IMR-90 (cell line): ENCODE data around the gene KRTAP12-2. TPM values are rescaled to one million over a fixed set of nuclear protein-coding genes. Genes with fewer than 3 reads are reported as not detected.

ENCODE experiments used
- ATAC-seq: fragments of 200-7000 bp; cut with Tn5 transposase; 2 replicates; pipeline ENCODE4 v1.9.1; 2020; ENCODE audit warnings: low read depth, mild to moderate bottlenecking, moderate library complexity
- BruUV-seq: library from RNA; stranded (reverse); fragments of 400-500 nt; replicated peaks from 2 replicates; lab custom pipeline; 2021; lab: Mats Ljungman, UMichigan
- CTCF ChIA-PET: fragments of 300-600 bp; formaldehyde crosslinking; extraction: SDS; loops from one replicate; lab custom pipeline; 2021; ENCODE audit warnings: antibody characterized with exemption; lab: Yijun Ruan, JAX
- POLR2A ChIA-PET: fragments of 300-600 bp; sonication (Branson Sonifier 250); formaldehyde crosslinking; loops from one replicate; lab custom pipeline; 2022; ENCODE audit warnings: antibody characterized with exemption; ENCODE audit not compliant: unreplicated experiment; lab: Charles Lee
- DNase-seq: peaks from one replicate; pipeline ENCODE4 v3.0.0; 2013
- H2AFZ ChIP-seq: replicated peaks from 2 replicates; pipeline ENCODE3; 2013; ENCODE audit warnings: low read length, mild to moderate bottlenecking; ENCODE audit not compliant: poor library complexity
- H2AK5ac ChIP-seq: 2 replicates; pipeline ENCODE4 v1.6.1; 2013; ENCODE audit warnings: low read depth, low read length, inconsistent platforms
- H2AK9ac ChIP-seq: replicated peaks from 2 replicates; pipeline ENCODE3; 2013; ENCODE audit warnings: mild to moderate bottlenecking, low read depth, low read length, moderate library complexity; ENCODE audit not compliant: poor library complexity
- H2BK120ac ChIP-seq: 2 replicates; pipeline ENCODE4 v1.6.1; 2013; ENCODE audit warnings: low read depth, low read length, inconsistent platforms
- H2BK15ac ChIP-seq: 3 replicates; pipeline ENCODE4 v1.6.1; 2013; ENCODE audit warnings: low read depth, low read length, inconsistent platforms
- H2BK20ac ChIP-seq: 2 replicates; pipeline ENCODE4 v1.6.1; 2013; ENCODE audit warnings: low read depth, mild to moderate bottlenecking, inconsistent platforms, low read length, moderate library complexity
- H2BK5ac ChIP-seq: 2 replicates; pipeline ENCODE4 v1.6.1; 2013; ENCODE audit warnings: mild to moderate bottlenecking, low read depth, low read length, inconsistent platforms; ENCODE audit not compliant: poor library complexity, severe bottlenecking
- H3K14ac ChIP-seq: replicated peaks from 2 replicates; pipeline ENCODE4 v1.6.1; 2013; ENCODE audit warnings: low read depth, low read length, inconsistent platforms
- H3K18ac ChIP-seq: 2 replicates; pipeline ENCODE4 v1.6.1; 2013; ENCODE audit warnings: low read depth, low read length, control low read depth
- H3K23ac ChIP-seq: 2 replicates; pipeline ENCODE4 v1.6.1; 2013; ENCODE audit warnings: low read depth, low read length, inconsistent platforms
- H3K27ac ChIP-seq: 2 replicates; pipeline ENCODE4 v1.5.1; 2013; ENCODE audit warnings: mild to moderate bottlenecking, control low read depth, low read length; ENCODE audit not compliant: insufficient read depth
- H3K27me3 ChIP-seq: 2 replicates; pipeline ENCODE4 v1.6.1; 2013; ENCODE audit warnings: low read length; ENCODE audit not compliant: control insufficient read depth, insufficient read depth
- H3K36me3 ChIP-seq: 2 replicates; pipeline ENCODE4 v1.6.1; 2013; ENCODE audit warnings: low read length, mixed read lengths; ENCODE audit not compliant: control insufficient read depth, insufficient read depth
- H3K4ac ChIP-seq: 2 replicates; pipeline ENCODE4 v1.6.1; 2013; ENCODE audit warnings: low read depth, low read length, inconsistent platforms
- H3K4me1 ChIP-seq: 2 replicates; pipeline ENCODE4 v1.6.1; 2013; ENCODE audit warnings: low read length, mixed read lengths; ENCODE audit not compliant: control insufficient read depth, insufficient read depth
- H3K4me2 ChIP-seq: 2 replicates; pipeline ENCODE4 v1.6.1; 2013; ENCODE audit warnings: low read depth, mild to moderate bottlenecking, control low read depth, low read length, moderate library complexity
- H3K4me3 ChIP-seq: 2 replicates; pipeline ENCODE4 v1.5.1; 2013; ENCODE audit warnings: low read depth, mild to moderate bottlenecking, control low read depth, low read length, moderate library complexity; ENCODE audit not compliant: insufficient read depth
- H3K56ac ChIP-seq: 2 replicates; pipeline ENCODE4 v1.6.1; 2013; ENCODE audit warnings: low read length, inconsistent platforms; ENCODE audit not compliant: insufficient read depth; ENCODE audit errors: extremely low read depth
- H3K79me1 ChIP-seq, 2 experiments: 2 replicates each; pipeline ENCODE4 v1.6.1; 2013; ENCODE audit warnings: low read length in 2 of 2, inconsistent platforms in 1 of 2, low read depth in 1 of 2
- H3K9ac ChIP-seq: 2 replicates; pipeline ENCODE4 v1.6.1; 2013; ENCODE audit warnings: low read depth, low read length, control low read depth
- H3K9me1 ChIP-seq: 2 replicates; pipeline ENCODE4 v1.6.1; 2013; ENCODE audit warnings: low read length, inconsistent platforms; ENCODE audit not compliant: insufficient read depth
- H3K9me3 ChIP-seq: 2 replicates; pipeline ENCODE4 v1.6.1; 2013; ENCODE audit warnings: low read length; ENCODE audit not compliant: control insufficient read depth, insufficient read depth
- H4K20me1 ChIP-seq: 2 replicates; pipeline ENCODE4 v1.6.1; 2013; ENCODE audit warnings: low read length, inconsistent platforms; ENCODE audit not compliant: insufficient read depth
- H4K5ac ChIP-seq: 2 replicates; pipeline ENCODE4 v1.6.1; 2013; ENCODE audit warnings: mild to moderate bottlenecking, low read depth, low read length, control low read depth
- H4K8ac ChIP-seq, 2 experiments: 2 replicates each; pipeline ENCODE4 v1.6.1; 2013; ENCODE audit warnings: low read depth in 2 of 2, low read length in 2 of 2, control low read depth in 1 of 2, inconsistent platforms in 1 of 2
- H4K91ac ChIP-seq: 2 replicates; pipeline ENCODE4 v1.6.1; 2013; ENCODE audit warnings: low read depth, low read length, inconsistent platforms; ENCODE audit not compliant: insufficient read depth
- NFE2L2 ChIP-seq: fragments of 150-350 bp; IDR thresholded peaks from 2 replicates; pipeline ENCODE4 v1.6.1; 2016; ENCODE audit warnings: low read depth, mild to moderate bottlenecking, low read length
- WGBS, 2 experiments: methylation state at CpG; one replicate each; pipeline versions ENCODE4 v1.1.5 to v1.1.7; 2013; ENCODE audit warnings: missing lambda C conversion rate in 2 of 2; ENCODE audit not compliant: insufficient read length in 1 of 2; ENCODE audit errors: extremely low coverage in 2 of 2; 5-methylcytosine and 5-hydroxymethylcytosine counted together
- dilution Hi-C: fragments of 300-500 bp; cut with HindIII; formaldehyde crosslinking; loops from one replicate; pipeline ENCODE4 v1.14.3; 2018; ENCODE audit warnings: low sequenced_read_pairs; ENCODE audit not compliant: unreplicated experiment
- in situ Hi-C: fragments of 300-500 bp; cut with MboI; formaldehyde crosslinking; loops from 3 replicates; pipeline ENCODE4 v1.14.3; 2019; ENCODE audit warnings: low sequenced_read_pairs, inconsistent platforms, mixed read lengths
- intact Hi-C: fragments of 100-400 bp; cut with micrococcal nuclease; formaldehyde crosslinking; loops from 2 replicates; pipeline ENCODE4 v1.10.0; 2022
- polyA plus RNA-seq, 3 experiments: library from polyadenylated mRNA; depleted of rRNA; stranded (reverse); fragments of >200 nt; gene quantifications; 2 replicates each; pipeline ENCODE4 v1.2.3, GENCODE V29; 2012; ENCODE audit warnings: low replicate concordance in 1 of 3
- total RNA-seq: library from RNA; depleted of rRNA; stranded (reverse); fragments of >200 nt; gene quantifications from 2 replicates; pipeline ENCODE4 v1.2.3, GENCODE V29; 2012

Gene KRTAP12-2
- total and polyA plus RNA-seq, 2 of the 4 experiments (the other 2 are of a cell fraction): not detected

GRCh38 chr21:44706706-44707581 lies 40.2 kb upstream of the KRTAP12-2 start:
- no peak overlapping the region for H3K18ac ChIP-seq
- no peak overlapping the region for H3K4me2 ChIP-seq
- no peak overlapping the region for H3K9ac ChIP-seq
- intact Hi-C loops: no loop called here
- WGBS, 2 experiments: 0% methylated on average over 3 of the region's 46 CpGs; no CpG with 5 or more reads in 1 of the 2 experiments
- H2BK5ac ChIP-seq: no peak overlapping the region
- H4K20me1 ChIP-seq: no peaks in the 10 kb centered on the region
- ATAC-seq (no peak), DNase-seq (no peak)
- no peak overlapping the region for H4K91ac ChIP-seq
- dilution Hi-C loops: no loop called here
- H2BK15ac ChIP-seq: no peak overlapping the region
- H3K4me1 ChIP-seq: peaks cover 1% of the 10 kb centered on the region; the same call in 1 of the 2 replicates
- H2BK120ac ChIP-seq: no peak overlapping the region
- no peak overlapping the region for H3K4ac ChIP-seq
- no peak overlapping the region for H2AK5ac ChIP-seq
- no peak overlapping the region for H2AK9ac ChIP-seq
- H4K5ac ChIP-seq: no peak overlapping the region
- no peaks in the 10 kb centered on the region for H3K79me1 ChIP-seq
- no peaks in the 10 kb centered on the region for H3K36me3 ChIP-seq
- H4K8ac ChIP-seq: no peak overlapping the region
- no peak overlapping the region for H3K23ac ChIP-seq
- H3K27ac ChIP-seq: no peak overlapping the region
- no peak overlapping the region for H2AFZ ChIP-seq
- H3K14ac ChIP-seq: no peak overlapping the region
- ChIA-PET CTCF (no interaction called here), POLR2A (no interaction called here)
- H3K4me3 ChIP-seq: no peak overlapping the region
- in situ Hi-C loops: no loop called here
- no peaks in the 10 kb centered on the region for H3K9me1 ChIP-seq
- H3K56ac ChIP-seq: no peak overlapping the region
- peaks cover 74% of the 10 kb centered on the region for H3K27me3 ChIP-seq
- BruUV-seq: no TSS peak
- no peak overlapping the region for H2BK20ac ChIP-seq
- TF ChIP-seq NFE2L2: no peak
- peaks cover 6% of the 10 kb centered on the region; the same call in 1 of the 2 replicates for H3K9me3 ChIP-seq
